Tibial nerve (tissue), 4 donors: Measurements from ENCODE around the gene B3GALNT2. TPM values are rescaled to one million over a fixed set of nuclear protein-coding genes. Genes with fewer than 3 reads are reported as not detected.

Experiments
- DNase-seq, 2 donors: peaks; one replicate each; pipeline ENCODE4 v3.0.0-alpha.2; 2019; ENCODE audit warnings: low spot score in 2 of 2
- H3K27ac ChIP-seq, 4 donors: fragments of 200-600 bp; sonication (generic) in 3 of 4; one replicate each; pipeline ENCODE4 v1.5.1; 2017 to 2019; ENCODE audit warnings: mild to moderate bottlenecking in 1 of 4
- H3K27me3 ChIP-seq, 2 donors: fragments of 200-600 bp; sonication (generic) in 1 of 2; one replicate each; pipeline versions ENCODE4 v1.5.1 to v1.6.0; 2017 to 2019
- H3K36me3 ChIP-seq, 3 donors: fragments of 200-600 bp; sonication (generic); one replicate each; pipeline ENCODE4 v1.5.1; 2018 to 2019
- H3K4me1 ChIP-seq, 4 donors: fragments of 200-600 bp; sonication (generic) in 3 of 4; one replicate each; pipeline ENCODE4 v1.5.1; 2017 to 2019
- H3K4me3 ChIP-seq, 4 donors: fragments of 200-600 bp; sonication (generic) in 3 of 4; one replicate each; pipeline ENCODE4 v1.5.1; 2017 to 2019; ENCODE audit warnings: mild to moderate bottlenecking in 1 of 4, moderate library complexity in 1 of 4
- H3K9me3 ChIP-seq, 4 donors: fragments of 200-600 bp; sonication (generic) in 3 of 4; one replicate each; pipeline ENCODE4 v1.5.1; 2017 to 2019
- EP300 ChIP-seq, 2 donors: sonication (generic); formaldehyde crosslinking; IDR thresholded peaks; one replicate each; pipeline ENCODE4 v1.6.1; 2017; ENCODE audit warnings: antibody characterized with exemption in 2 of 2, mild to moderate bottlenecking in 1 of 2
- POLR2A ChIP-seq, 2 donors: fragments of 450-650 bp; IDR thresholded peaks; one replicate each; pipeline ENCODE4 v1.6.1; 2017; ENCODE audit warnings: antibody characterized with exemption in 2 of 2, mild to moderate bottlenecking in 2 of 2, moderate library complexity in 2 of 2
- WGBS, 2 donors: methylation state at CpG; one replicate each; pipeline ENCODE4 v1.1.5; 2018; 5-methylcytosine and 5-hydroxymethylcytosine counted together
- small RNA-seq: library from RNA; depleted of rRNA; stranded (forward); fragments of <200 nt; gene quantifications from one replicate; pipeline ENCODE3, GENCODE V24; 2016
- total RNA-seq, 4 donors: library from RNA; depleted of rRNA; stranded (reverse); fragments of >200 nt; gene quantifications; one replicate each; pipeline ENCODE4 v1.1.0, GENCODE V29; 2016
- TF ChIP-seq, protein P1 (sequence below), 5 experiments: fragments of 200-600 bp in 3 of 5; fragments of 450-650 bp in 2 of 5; sonication (generic) in 3 of 5; IDR thresholded peaks; one replicate each; pipeline ENCODE4 v1.5.1; 2016 to 2019; ENCODE audit warnings: antibody characterized with exemption in 5 of 5, mild to moderate bottlenecking in 3 of 5, moderate library complexity in 2 of 5

B3GALNT2 gene
- total RNA-seq, 4 donors from 2014 or later, result 17.0 to 27.3 (median 18.1) TPM

DNA sequence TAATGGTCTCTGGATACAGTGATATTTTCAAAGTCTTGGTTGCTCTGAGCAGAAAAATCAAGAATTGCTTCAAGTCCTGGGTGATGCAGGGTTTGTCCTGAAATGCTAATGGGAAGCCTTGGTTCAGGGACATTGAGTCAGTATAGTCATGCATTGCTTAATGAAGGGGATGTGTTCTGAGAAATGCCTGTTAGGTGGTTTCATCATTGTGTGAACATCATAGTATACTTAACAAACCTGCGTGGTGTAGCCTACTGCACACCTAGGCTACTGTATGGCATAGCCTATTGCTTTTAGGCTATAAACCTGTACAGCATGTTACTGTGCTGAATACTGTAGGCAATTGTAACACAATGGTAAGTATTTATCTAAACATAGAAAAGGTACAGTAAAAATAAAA, 100.7 kb downstream of the B3GALNT2 start:
- Histone ChIP-seq H3K4me3 (no peak overlapping the region), H3K27me3 (no peaks in the 10 kb centered on the region), H3K9me3 (no peaks in the 10 kb centered on the region), H3K4me1 (peaks cover 0 to 4% (median 0%) of the 10 kb centered on the region in 4 donors), H3K27ac (no peak overlapping the region), H3K36me3 (peaks cover 0 to 15% (median 5%) of the 10 kb centered on the region in 3 donors)
- WGBS, 2 donors, result 95 to 96% methylated on average over 1 of the region's 1 CpG
- no peak for DNase-seq
- TF ChIP-seq, protein P1, sequence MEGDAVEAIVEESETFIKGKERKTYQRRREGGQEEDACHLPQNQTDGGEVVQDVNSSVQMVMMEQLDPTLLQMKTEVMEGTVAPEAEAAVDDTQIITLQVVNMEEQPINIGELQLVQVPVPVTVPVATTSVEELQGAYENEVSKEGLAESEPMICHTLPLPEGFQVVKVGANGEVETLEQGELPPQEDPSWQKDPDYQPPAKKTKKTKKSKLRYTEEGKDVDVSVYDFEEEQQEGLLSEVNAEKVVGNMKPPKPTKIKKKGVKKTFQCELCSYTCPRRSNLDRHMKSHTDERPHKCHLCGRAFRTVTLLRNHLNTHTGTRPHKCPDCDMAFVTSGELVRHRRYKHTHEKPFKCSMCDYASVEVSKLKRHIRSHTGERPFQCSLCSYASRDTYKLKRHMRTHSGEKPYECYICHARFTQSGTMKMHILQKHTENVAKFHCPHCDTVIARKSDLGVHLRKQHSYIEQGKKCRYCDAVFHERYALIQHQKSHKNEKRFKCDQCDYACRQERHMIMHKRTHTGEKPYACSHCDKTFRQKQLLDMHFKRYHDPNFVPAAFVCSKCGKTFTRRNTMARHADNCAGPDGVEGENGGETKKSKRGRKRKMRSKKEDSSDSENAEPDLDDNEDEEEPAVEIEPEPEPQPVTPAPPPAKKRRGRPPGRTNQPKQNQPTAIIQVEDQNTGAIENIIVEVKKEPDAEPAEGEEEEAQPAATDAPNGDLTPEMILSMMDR (IDR thresholded peaks at IDR 0.05), result no peak
- no peak for TF ChIP-seq POLR2A (IDR thresholded peaks at IDR 0.05)
- no peak for TF ChIP-seq EP300 (IDR thresholded peaks at IDR 0.05)

DNA sequence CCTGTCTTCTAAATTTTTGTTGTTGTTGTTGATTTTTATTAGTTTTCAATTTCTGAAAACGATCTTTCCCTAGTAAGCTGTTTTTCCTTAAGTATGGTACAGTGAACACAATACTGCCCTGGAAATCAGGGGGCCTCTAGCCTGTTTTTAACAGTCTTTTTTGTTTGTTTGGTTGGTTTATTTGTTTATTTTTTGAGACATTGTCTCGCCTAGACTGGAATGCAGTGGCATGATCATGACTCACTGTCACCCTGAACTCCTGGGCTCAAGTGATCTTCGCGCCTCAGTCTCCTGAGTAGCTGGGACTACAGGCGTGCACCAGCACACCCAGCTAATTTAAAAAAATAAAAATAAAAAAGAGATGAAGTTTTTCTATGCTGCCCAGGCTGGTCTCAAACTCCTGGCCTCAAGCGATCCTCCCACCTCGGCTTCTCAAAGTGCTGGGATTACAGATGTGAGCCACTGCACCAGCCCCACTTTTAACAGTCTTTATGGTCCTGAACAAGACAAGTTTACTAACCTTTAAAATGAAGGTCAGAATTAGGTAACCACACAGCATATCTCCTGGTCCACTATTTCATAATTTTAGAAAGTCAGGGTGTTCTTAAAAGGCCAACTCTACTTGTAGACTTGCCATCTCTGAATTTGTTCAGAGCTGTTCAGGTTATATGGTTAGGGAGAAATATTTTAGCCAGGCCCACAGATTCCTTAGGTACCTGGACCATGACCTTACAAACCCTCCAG, 101.6 kb downstream of the B3GALNT2 start:
- Histone ChIP-seq H3K4me1 (no peaks in the 10 kb centered on the region), H3K27me3 (no peaks in the 10 kb centered on the region)

DNA sequence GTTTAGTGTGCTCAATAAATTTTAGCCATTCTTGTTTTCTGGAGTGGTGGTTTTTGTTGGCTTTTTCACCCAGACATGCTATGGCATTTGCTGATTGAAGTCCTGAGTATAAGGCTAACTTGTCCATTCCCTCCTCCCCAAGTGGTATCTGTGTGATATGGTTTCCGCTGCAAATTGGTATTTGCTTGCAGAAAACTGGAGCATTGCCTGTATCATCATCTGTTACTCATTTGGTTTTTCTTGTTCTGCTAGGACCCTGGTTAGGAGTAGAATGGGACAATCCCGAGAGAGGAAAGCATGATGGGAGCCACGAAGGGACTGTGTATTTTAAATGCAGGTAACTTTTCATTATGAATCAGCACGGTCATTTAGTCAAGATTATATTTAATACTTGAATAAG, 103.0 kb downstream of the B3GALNT2 start:
- H3K9me3 ChIP-seq, result no peaks in the 10 kb centered on the region
- TF ChIP-seq POLR2A (IDR thresholded peaks at IDR 0.05) (no peak), EP300 (IDR thresholded peaks at IDR 0.05) (no peak)
- TF ChIP-seq, protein P1 (IDR thresholded peaks at IDR 0.05), result no peak
- H3K36me3 ChIP-seq, result peaks cover 0 to 15% (median 5%) of the 10 kb centered on the region in 3 donors
- no peak for DNase-seq
- 73 to 77% methylated on average over 4 of the region's 4 CpGs for WGBS, 2 donors
- H3K4me1 ChIP-seq, result no peaks in the 10 kb centered on the region
- no peak overlapping the region for H3K4me3 ChIP-seq
- H3K27me3 ChIP-seq, result no peaks in the 10 kb centered on the region
- H3K27ac ChIP-seq, result no peak overlapping the region

More for the DNA sequence above, 101.6 kb downstream of the B3GALNT2 start:
- H3K27ac ChIP-seq, result no peak overlapping the region
- WGBS, 2 donors, result 94 to 97% methylated on average over 7 of the region's 7 CpGs
- peaks cover 0 to 15% (median 5%) of the 10 kb centered on the region in 3 donors for H3K36me3 ChIP-seq
- TF ChIP-seq POLR2A (IDR thresholded peaks at IDR 0.05), result no peak
- TF ChIP-seq EP300 (IDR thresholded peaks at IDR 0.05), result no peak
- TF ChIP-seq, protein P1 (IDR thresholded peaks at IDR 0.05), result no peak
- DNase-seq, result no peak
- H3K4me3 ChIP-seq, result no peak overlapping the region
- H3K9me3 ChIP-seq, result no peaks in the 10 kb centered on the region

Small RNAs within 50 kb of the gene (small RNA-seq; reads per million reads assigned to genes)
- gene MTCO3P46 (not detected), gene MTND4LP21 (not detected), gene RPS21P1 (not detected)

Other genes with a start within 250 kb of the B3GALNT2 start
- 10 to 100 TPM; 41.6 to 58.8 (median 46.8) TPM for gene ARID4B, start 176.3 kb downstream of the B3GALNT2 start, total RNA-seq
- gene GGPS1, start 175.9 kb downstream of the B3GALNT2 start, total RNA-seq, result 10 to 100 TPM; 12.9 to 26.2 (median 15.7) TPM
- 10 to 100 TPM; 19.3 to 33.9 (median 26.8) TPM for gene TBCE, start 137.0 kb downstream of the B3GALNT2 start, total RNA-seq
- gene GNG4, start 145.3 kb upstream of the B3GALNT2 start, total RNA-seq, result 1 to 10 TPM in 1 of 4 donors, under 1 TPM in 2, not detected in 1; 0.42 to 6.3 (median 0.98) TPM